ENCODE measurements around the gene ARHGAP26.
"Not testable (repeated sequence)": the region's sequence is repeated elsewhere in the genome, so short reads cannot be mapped to it uniquely, and the experiment has no call there.

ARHGAP26 gene

GRCh38 chr5:142942901-142943300, 172.7 kb downstream of the ARHGAP26 start:
- DNase-seq = no peak

GRCh38 chr5:142944140-142944539, 174.0 kb downstream of the ARHGAP26 start:
- DNase-seq = no peak

- no peak for DNase-seq
Measured at GRCh38 chr5:142945321-142945720, 175.1 kb downstream of the ARHGAP26 start.

- DNase-seq = no peak
Measured at GRCh38 chr5:142945845-142946244, 175.7 kb downstream of the ARHGAP26 start.

- DNase-seq = no peak
Measured at GRCh38 chr5:142946547-142947426, 176.6 kb downstream of the ARHGAP26 start.

GRCh38 chr5:142947427-142947709, 177.2 kb downstream of the ARHGAP26 start:
- no peak for DNase-seq

GRCh38 chr5:142952229-142952628, 182.1 kb downstream of the ARHGAP26 start:
- no peak for DNase-seq

GRCh38 chr5:142952871-142953270, 182.7 kb downstream of the ARHGAP26 start:
- DNase-seq = not testable (repeated sequence)

GRCh38 chr5:142954455-142954854, 184.3 kb downstream of the ARHGAP26 start:
- DNase-seq = no peak

GRCh38 chr5:142955628-142956027, 185.5 kb downstream of the ARHGAP26 start:
- no peak for DNase-seq

GRCh38 chr5:142957528-142957927, 187.4 kb downstream of the ARHGAP26 start:
- no peak for DNase-seq

GRCh38 chr5:142958944-142959682, 188.9 kb downstream of the ARHGAP26 start:
- no peak for DNase-seq

- peak; percentile 30 to 83 for DNase-seq
Measured at GRCh38 chr5:142959683-142960657, 189.8 kb downstream of the ARHGAP26 start.

- DNase-seq = no peak
Measured at GRCh38 chr5:142961440-142962173, 191.4 kb downstream of the ARHGAP26 start.

- DNase-seq = no peak
Measured at GRCh38 chr5:142962174-142962533, 192.0 kb downstream of the ARHGAP26 start.

- DNase-seq = not testable (repeated sequence)
Measured at GRCh38 chr5:142965258-142966120, 195.3 kb downstream of the ARHGAP26 start.

GRCh38 chr5:142966121-142966420, 195.9 kb downstream of the ARHGAP26 start:
- no peak for DNase-seq

GRCh38 chr5:142969186-142969585, 199.0 kb downstream of the ARHGAP26 start:
- no peak for DNase-seq

- no peak for DNase-seq
Measured at GRCh38 chr5:142969624-142970439, 199.7 kb downstream of the ARHGAP26 start.

GRCh38 chr5:142970440-142971030, 200.4 kb downstream of the ARHGAP26 start:
- DNase-seq = no peak

All from SW 1271 (cell line).